ENCODE results near the gene CAST.
A peak's percentile ranks its signal among the peaks of the same experiment; 100 is the strongest.

The CAST gene

DNA sequence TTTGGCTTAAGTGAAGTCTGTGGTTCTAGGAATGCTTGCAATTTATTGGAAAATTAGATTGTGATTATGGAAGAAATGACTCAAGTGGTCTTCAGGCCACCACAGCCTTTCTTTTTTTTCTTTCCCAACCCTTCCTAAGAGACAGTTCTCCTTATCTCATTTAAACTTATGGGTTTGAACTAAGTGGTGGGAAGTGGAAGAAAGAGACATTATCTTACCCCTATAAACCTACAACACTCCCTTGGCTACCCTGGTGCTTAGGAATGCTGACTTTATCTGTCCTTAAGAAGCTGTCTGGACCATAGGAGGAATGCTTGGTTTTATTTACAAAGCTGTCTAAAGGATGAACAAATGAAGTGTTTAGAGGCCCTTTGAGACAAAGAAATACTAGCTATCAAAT lies 150.7 kb downstream of the CAST start:
- Histone ChIP-seq H3K4me1 (ENCODE audit: insufficient read depth, low read length, severe bottlenecking) (peaks cover 36% of the 10 kb centered on the region), H3F3A (ENCODE audit: insufficient read depth, low read length) (no peaks in the 10 kb centered on the region), H3K9me2 (ENCODE audit: low read depth, low read length) (no peaks in the 10 kb centered on the region), H3K9ac (ENCODE audit: low read length) (no peak overlapping the region), H3K9me3 (ENCODE audit: low read length) (no peaks in the 10 kb centered on the region), H4K20me1 (ENCODE audit: insufficient read depth, low read length) (no peaks in the 10 kb centered on the region), H3K79me2 (ENCODE audit: insufficient read depth, low read length) (no peaks in the 10 kb centered on the region), H3K27me3 (ENCODE audit: insufficient read depth, low read length) (no peaks in the 10 kb centered on the region), H3K4me2 (ENCODE audit: low read length) (no peak overlapping the region), H3K36me3 (ENCODE audit: insufficient read depth, low read length) (no peaks in the 10 kb centered on the region), H2AFZ (ENCODE audit: low read length) (no peak overlapping the region), H3K4me3 (ENCODE audit: low read depth, low read length, poor library complexity, severe bottlenecking) (no peak overlapping the region), H3K27ac (ENCODE audit: low read depth, low read length, poor library complexity, severe bottlenecking) (no peak overlapping the region)
- TF ChIP-seq, protein P1, sequence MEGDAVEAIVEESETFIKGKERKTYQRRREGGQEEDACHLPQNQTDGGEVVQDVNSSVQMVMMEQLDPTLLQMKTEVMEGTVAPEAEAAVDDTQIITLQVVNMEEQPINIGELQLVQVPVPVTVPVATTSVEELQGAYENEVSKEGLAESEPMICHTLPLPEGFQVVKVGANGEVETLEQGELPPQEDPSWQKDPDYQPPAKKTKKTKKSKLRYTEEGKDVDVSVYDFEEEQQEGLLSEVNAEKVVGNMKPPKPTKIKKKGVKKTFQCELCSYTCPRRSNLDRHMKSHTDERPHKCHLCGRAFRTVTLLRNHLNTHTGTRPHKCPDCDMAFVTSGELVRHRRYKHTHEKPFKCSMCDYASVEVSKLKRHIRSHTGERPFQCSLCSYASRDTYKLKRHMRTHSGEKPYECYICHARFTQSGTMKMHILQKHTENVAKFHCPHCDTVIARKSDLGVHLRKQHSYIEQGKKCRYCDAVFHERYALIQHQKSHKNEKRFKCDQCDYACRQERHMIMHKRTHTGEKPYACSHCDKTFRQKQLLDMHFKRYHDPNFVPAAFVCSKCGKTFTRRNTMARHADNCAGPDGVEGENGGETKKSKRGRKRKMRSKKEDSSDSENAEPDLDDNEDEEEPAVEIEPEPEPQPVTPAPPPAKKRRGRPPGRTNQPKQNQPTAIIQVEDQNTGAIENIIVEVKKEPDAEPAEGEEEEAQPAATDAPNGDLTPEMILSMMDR (IDR thresholded peaks at IDR 0.05; ENCODE audit: low read length), result no peak
- no peak for TF ChIP-seq EZH2 (IDR thresholded peaks at IDR 0.05; ENCODE audit: borderline replicate concordance, low read length)

DNA sequence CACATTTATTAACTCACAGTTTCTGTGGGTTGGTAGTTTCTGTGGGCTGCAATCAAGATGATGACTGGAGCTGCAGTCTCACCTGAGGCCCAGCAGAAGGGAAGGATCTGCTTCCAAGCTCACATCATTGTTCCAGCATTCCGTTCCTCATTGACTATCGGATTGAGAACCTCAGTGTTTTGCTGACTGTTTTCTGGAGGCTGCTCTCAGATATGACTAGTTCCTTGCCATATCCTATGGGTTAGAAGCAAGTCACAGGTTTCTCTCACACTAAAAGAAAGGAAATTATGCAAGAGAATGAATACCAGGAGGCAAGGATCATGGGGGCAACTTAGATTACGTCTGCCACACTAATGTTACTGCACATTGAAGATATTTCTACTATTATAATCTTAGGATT lies 151.9 kb downstream of the CAST start:
- Histone ChIP-seq H3K9ac (ENCODE audit: low read length) (no peak overlapping the region), H3K27ac (ENCODE audit: low read depth, low read length, poor library complexity, severe bottlenecking) (no peak overlapping the region), H3K4me3 (ENCODE audit: low read depth, low read length, poor library complexity, severe bottlenecking) (no peak overlapping the region), H3K79me2 (ENCODE audit: insufficient read depth, low read length) (no peaks in the 10 kb centered on the region), H4K20me1 (ENCODE audit: insufficient read depth, low read length) (no peaks in the 10 kb centered on the region), H3K4me1 (ENCODE audit: insufficient read depth, low read length, severe bottlenecking) (peaks cover 29% of the 10 kb centered on the region), H3K27me3 (ENCODE audit: insufficient read depth, low read length) (no peaks in the 10 kb centered on the region), H3F3A (ENCODE audit: insufficient read depth, low read length) (no peaks in the 10 kb centered on the region), H2AFZ (ENCODE audit: low read length) (no peak overlapping the region), H3K4me2 (ENCODE audit: low read length) (no peak overlapping the region), H3K9me2 (ENCODE audit: low read depth, low read length) (no peaks in the 10 kb centered on the region), H3K9me3 (ENCODE audit: low read length) (no peaks in the 10 kb centered on the region), H3K36me3 (ENCODE audit: insufficient read depth, low read length) (no peaks in the 10 kb centered on the region)
- no peak for TF ChIP-seq EZH2 (IDR thresholded peaks at IDR 0.05; ENCODE audit: borderline replicate concordance, low read length)
- TF ChIP-seq, protein P1 (IDR thresholded peaks at IDR 0.05; ENCODE audit: low read length), result no peak

DNA sequence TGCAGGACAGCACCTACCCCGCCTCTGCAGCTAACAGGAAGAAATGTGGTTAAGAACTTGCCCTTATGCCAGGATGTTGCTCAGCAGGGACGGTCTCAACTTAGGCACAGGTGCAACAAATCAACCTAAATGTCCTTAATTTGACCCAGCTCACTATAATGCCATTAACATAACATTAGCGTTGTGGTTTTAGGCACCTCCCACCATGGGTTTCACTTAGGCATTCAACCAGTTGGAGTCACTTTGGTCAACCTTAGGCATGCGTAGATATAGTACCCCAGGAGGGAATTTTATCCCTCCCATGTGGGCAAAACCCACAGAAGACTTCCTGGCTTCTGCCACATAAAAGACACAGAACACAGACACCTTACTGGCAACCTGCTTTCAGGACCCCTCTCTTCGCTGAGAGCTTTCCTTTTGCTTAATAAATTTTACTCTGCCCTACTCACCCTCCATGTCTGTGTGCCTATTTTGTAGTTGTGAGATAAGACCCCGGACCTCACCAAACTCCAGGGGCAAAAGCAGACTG lies 154.3 kb downstream of the CAST start:
- Histone ChIP-seq H3K9ac (ENCODE audit: low read length) (peak overlapping the region; percentile 51), H3K9me2 (ENCODE audit: low read depth, low read length) (no peaks in the 10 kb centered on the region), H3K4me3 (ENCODE audit: low read depth, low read length, poor library complexity, severe bottlenecking) (peak overlapping the region; percentile 44), H2AFZ (ENCODE audit: low read length) (peak overlapping the region; percentile 84), H3K4me2 (ENCODE audit: low read length) (peak overlapping the region; percentile 70), H3K79me2 (ENCODE audit: insufficient read depth, low read length) (no peaks in the 10 kb centered on the region), H3K9me3 (ENCODE audit: low read length) (no peaks in the 10 kb centered on the region), H3F3A (ENCODE audit: insufficient read depth, low read length) (no peaks in the 10 kb centered on the region), H3K36me3 (ENCODE audit: insufficient read depth, low read length) (no peaks in the 10 kb centered on the region), H3K4me1 (ENCODE audit: insufficient read depth, low read length, severe bottlenecking) (peaks cover 24% of the 10 kb centered on the region), H4K20me1 (ENCODE audit: insufficient read depth, low read length) (no peaks in the 10 kb centered on the region), H3K27me3 (ENCODE audit: insufficient read depth, low read length) (no peaks in the 10 kb centered on the region), H3K27ac (ENCODE audit: low read depth, low read length, poor library complexity, severe bottlenecking) (peak overlapping the region; percentile 82)
- no peak for TF ChIP-seq EZH2 (IDR thresholded peaks at IDR 0.05; ENCODE audit: borderline replicate concordance, low read length)
- TF ChIP-seq, protein P1 (IDR thresholded peaks at IDR 0.05; ENCODE audit: low read length), result no peak

All from OCI-LY1 (cell line).